HG02852 (cell line): ENCODE data around the gene LCN1.

Experiments
- ATAC-seq: cut with Tn5 transposase; IDR thresholded peaks from one replicate; pipeline ENCODE4 v1.9.1; 2021; ENCODE audit warnings: mild to moderate bottlenecking, moderate library complexity; ENCODE audit not compliant: unreplicated experiment

Gene LCN1

GRCh38 chr9:135520916-135521607 is at the start of gene LCN1:
Gene LCN1, plus strand, starts transcription at chr9:135521440. Its CDS starts 58 bp downstream, at chr9:135521498.
- no peak for ATAC-seq

- no peak for ATAC-seq
Measured at GRCh38 chr9:135471791-135472640, 49.2 kb upstream of the LCN1 start.

GRCh38 chr9:135473972-135474543 is 47.2 kb upstream of the LCN1 start:
- ATAC-seq: no peak

GRCh38 chr9:135474915-135475314 is 46.3 kb upstream of the LCN1 start:
- no peak for ATAC-seq

- ATAC-seq: no peak
Measured at GRCh38 chr9:135476561-135477355, 44.5 kb upstream of the LCN1 start.

- ATAC-seq: no peak
Measured at GRCh38 chr9:135478191-135478590, 43.0 kb upstream of the LCN1 start.

GRCh38 chr9:135478829-135479468 is 42.3 kb upstream of the LCN1 start:
- ATAC-seq: no peak

- ATAC-seq: no peak
Measured at GRCh38 chr9:135479469-135480052, 41.7 kb upstream of the LCN1 start, which contains the start of gene PPP1R26. Gene PPP1R26, plus strand, starts transcription at chr9:135479782. Its CDS starts 4,729 bp downstream, at chr9:135484511.

- ATAC-seq: no peak
Measured at GRCh38 chr9:135480071-135480939, 40.9 kb upstream of the LCN1 start.

GRCh38 chr9:135480940-135481310 is 40.3 kb upstream of the LCN1 start:
- no peak for ATAC-seq

GRCh38 chr9:135482015-135482754 is 39.1 kb upstream of the LCN1 start:
- ATAC-seq: no peak

GRCh38 chr9:135484460-135485277 is 36.6 kb upstream of the LCN1 start:
- no peak for ATAC-seq

- no peak for ATAC-seq
Measured at GRCh38 chr9:135485385-135485784, 35.9 kb upstream of the LCN1 start.

- ATAC-seq: no peak
Measured at GRCh38 chr9:135485832-135486231, 35.4 kb upstream of the LCN1 start.

- ATAC-seq: no peak
Measured at GRCh38 chr9:135486267-135487065, 34.8 kb upstream of the LCN1 start.

- ATAC-seq: no peak
Measured at GRCh38 chr9:135487281-135488012, 33.8 kb upstream of the LCN1 start.
